ENCODE measurements around the gene FSD1L.
"Not testable (repeated sequence)": the region's sequence is repeated elsewhere in the genome, so short reads cannot be mapped to it uniquely, and the experiment has no call there.

The FSD1L gene

GRCh38 chr9:105541838-105542237, 94.0 kb downstream of the FSD1L start:
- peak; percentile 73 for DNase-seq (ENCODE audit: low read depth)
- H3K4me3 ChIP-seq (ENCODE audit: low read depth, low read length), result no peak overlapping the region
- TF ChIP-seq CTCF (IDR thresholded peaks at IDR 0.05; ENCODE audit: insufficient read depth, low read depth, low read length, missing control alignments), result no peak

GRCh38 chr9:105554042-105554441, 106.2 kb downstream of the FSD1L start:
- DNase-seq (ENCODE audit: low read depth), result no peak
- no peak for TF ChIP-seq CTCF (IDR thresholded peaks at IDR 0.05; ENCODE audit: insufficient read depth, low read depth, low read length, missing control alignments)
- no peak overlapping the region for H3K4me3 ChIP-seq (ENCODE audit: low read depth, low read length)

GRCh38 chr9:105557804-105558610, 110.2 kb downstream of the FSD1L start, which contains the start of gene FKTN:
TSS of gene FKTN (plus strand) at chr9:105558131. CDS start at chr9:105575033, 16,902 bp downstream.
- H3K4me3 ChIP-seq (ENCODE audit: low read depth, low read length), result peak within 1 kb of the TSS; percentile 60
- peak; percentile 93 for DNase-seq (ENCODE audit: low read depth)
- no peak for TF ChIP-seq CTCF (IDR thresholded peaks at IDR 0.05; ENCODE audit: insufficient read depth, low read depth, low read length, missing control alignments)

- TF ChIP-seq CTCF (IDR thresholded peaks at IDR 0.05; ENCODE audit: insufficient read depth, low read depth, low read length, missing control alignments), result no peak
- DNase-seq (ENCODE audit: low read depth), result no peak
- no peak overlapping the region for H3K4me3 ChIP-seq (ENCODE audit: low read depth, low read length)
These were observed 124.6 kb downstream of the FSD1L start for GRCh38 chr9:105572455-105572854.

- H3K4me3 ChIP-seq (ENCODE audit: low read depth, low read length); DNase-seq (ENCODE audit: low read depth): not testable (repeated sequence)
These were observed 132.1 kb downstream of the FSD1L start for GRCh38 chr9:105579952-105580351.

- not testable (repeated sequence) for DNase-seq (ENCODE audit: low read depth); H3K4me3 ChIP-seq (ENCODE audit: low read depth, low read length)
These were observed 133.7 kb downstream of the FSD1L start for GRCh38 chr9:105581550-105581949.

GRCh38 chr9:105593145-105593544, 145.3 kb downstream of the FSD1L start:
- H3K4me3 ChIP-seq (ENCODE audit: low read depth, low read length), result no peak overlapping the region
- DNase-seq (ENCODE audit: low read depth), result no peak
- TF ChIP-seq CTCF (IDR thresholded peaks at IDR 0.05; ENCODE audit: insufficient read depth, low read depth, low read length, missing control alignments), result no peak

Data from GM12865 (cell line).